Measurements from ENCODE around the gene EFHC2. TPM values are rescaled to one million over a fixed set of nuclear protein-coding genes. Genes with fewer than 3 reads are reported as not detected.

The EFHC2 gene
- total and polyA plus RNA-seq, 10 of the 15 experiments (the other 5 are each of a cell fraction or from before 2014, with no cell fraction given): 0.56 TPM; not detected in 9

- no peak for TF ChIP-seq NFXL1 (IDR thresholded peaks at IDR 0.05; ENCODE audit: borderline replicate concordance)
These were observed 9.3 kb upstream of the EFHC2 start (continued) for GRCh38 chrX:44352758-44353157.

GRCh38 chrX:44349561-44349960 is 6.1 kb upstream of the EFHC2 start:
- CTCF ChIA-PET: interaction anchor here (0.6 kb wide), 1 partner anchor 1498 kb away, joined by 3 read pairs; no protein-coding TSS in a partner anchor
- no peak overlapping the region for H3K9ac ChIP-seq (ENCODE audit: control insufficient read depth, insufficient read depth, low read length)
- RAD21 ChIA-PET (ENCODE audit: unreplicated experiment): interaction anchor here (0.6 kb wide), 2 partner anchors 17 to 73 kb away, joined by 3 read pairs; no protein-coding TSS in a partner anchor
- 57% methylated on average over 5 of the region's 5 CpGs for WGBS (ENCODE audit: insufficient coverage, insufficient replicate concordance, low lambda C conversion rate, missing lambda C conversion rate)
- SMC1A ChIA-PET (ENCODE audit: uncharacterized antibody, unreplicated experiment): interaction anchor here (0.6 kb wide), 1 partner anchor 501 kb away, joined by 3 read pairs; no protein-coding TSS in a partner anchor
- no peaks in the 10 kb centered on the region for H3K36me3 ChIP-seq (ENCODE audit: control insufficient read depth in 2 of 2, insufficient read depth in 2 of 2, low read length in 1 of 2)
- ATAC-seq: no peak
- no peak overlapping the region for H2AFZ ChIP-seq (ENCODE audit: control insufficient read depth, low read depth, low read length)
- no TSS peak for BruUV-seq (replicated peaks)
- no peak overlapping the region for H3K27ac ChIP-seq (ENCODE audit: control insufficient read depth, insufficient read depth)
- no peaks in the 10 kb centered on the region for H3K4me1 ChIP-seq (ENCODE audit: control insufficient read depth, insufficient read depth, low read length)
- in situ Hi-C loops (cut with MboI): no loop called here
- no peak for DNase-seq (ENCODE audit: low read depth, low spot score)
- H3K27me3 ChIP-seq (replicated peaks in 1 of 2; ENCODE audit: control insufficient read depth in 2 of 2, insufficient read depth in 2 of 2, low read length in 1 of 2): no peaks in the 10 kb centered on the region
- H4K20me1 ChIP-seq (ENCODE audit: control insufficient read depth, insufficient read depth): no peaks in the 10 kb centered on the region
- FAIRE-seq: no peak
- POLR2A ChIA-PET: no interaction called here
- no peak for TF ChIP-seq ZNF274 (IDR thresholded peaks at IDR 0.05; ENCODE audit: insufficient read depth, insufficient read length)
- TF ChIP-seq HSF1 (IDR thresholded peaks at IDR 0.05; ENCODE audit: low read depth, low read length): no peak
- TF ChIP-seq BCL11A (IDR thresholded peaks at IDR 0.05; ENCODE audit: low read depth, low read length): no peak
- no peak for TF ChIP-seq RCOR1 (conservative IDR thresholded peaks at IDR 0.05; ENCODE audit: low read depth, low read length)
- TF ChIP-seq ZNF24 (IDR thresholded peaks at IDR 0.05): no peak
- no peak for TF ChIP-seq RFX5 (IDR thresholded peaks at IDR 0.05; ENCODE audit: low read depth, low read length)
- TF ChIP-seq POLR2A (IDR thresholded peaks at IDR 0.05; ENCODE audit: low read depth, low read length): no peak
- TF ChIP-seq POLR2AphosphoS5 (IDR thresholded peaks at IDR 0.05; ENCODE audit: low read length): no peak
- no peak for TF ChIP-seq HCFC1 (IDR thresholded peaks at IDR 0.05; ENCODE audit: low read length)
- TF ChIP-seq STAT1 (conservative IDR thresholded peaks at IDR 0.05): no peak
- TF ChIP-seq PAX8 (IDR thresholded peaks at IDR 0.05): no peak
- no peak for TF ChIP-seq NRF1 (conservative IDR thresholded peaks at IDR 0.05; ENCODE audit: low read depth, low read length)
- no peak for TF ChIP-seq ATF7 (IDR thresholded peaks at IDR 0.05; ENCODE audit: low read depth)
- TF ChIP-seq ZBED1 (IDR thresholded peaks at IDR 0.05; ENCODE audit: borderline replicate concordance): no peak
- no peak for TF ChIP-seq NFXL1 (IDR thresholded peaks at IDR 0.05; ENCODE audit: borderline replicate concordance)
- TF ChIP-seq SIX5 (IDR thresholded peaks at IDR 0.05; ENCODE audit: low read depth, low read length, severe bottlenecking): no peak
- TF ChIP-seq EP300 (IDR thresholded peaks at IDR 0.05; ENCODE audit: borderline replicate concordance in 1 of 2, control insufficient read depth in 1 of 2, low read depth in 2 of 2, low read length in 2 of 2): no peak
- no peak for TF ChIP-seq SREBF1 (IDR thresholded peaks at IDR 0.05; ENCODE audit: low read length)
- TF ChIP-seq SMARCA5 (IDR thresholded peaks at IDR 0.05): no peak
- no peak for TF ChIP-seq HDAC2 (IDR thresholded peaks at IDR 0.05)
- H3K79me2 ChIP-seq (ENCODE audit: control insufficient read depth, insufficient read depth, low read length): no peaks in the 10 kb centered on the region
- no peak overlapping the region for H3K4me3 ChIP-seq
- intact Hi-C loops (cut with micrococcal nuclease; ENCODE audit: unreplicated experiment): no loop called here
- H3K9me3 ChIP-seq (replicated peaks; ENCODE audit: control insufficient read depth, insufficient read depth, low read length): no peaks in the 10 kb centered on the region
- H3K4me2 ChIP-seq (ENCODE audit: control insufficient read depth, insufficient read depth): no peak overlapping the region

All from GM12878 (cell line).